ENCODE results near the gene NHSL1. TPM values are rescaled to one million over a fixed set of nuclear protein-coding genes. Genes with fewer than 3 reads are reported as not detected.

Gene NHSL1
- total and polyA plus RNA-seq, 2 donors (not counting 3 experiments of a cell fraction or from before 2014, with no cell fraction given): 24.8 to 55.0 TPM

DNA sequence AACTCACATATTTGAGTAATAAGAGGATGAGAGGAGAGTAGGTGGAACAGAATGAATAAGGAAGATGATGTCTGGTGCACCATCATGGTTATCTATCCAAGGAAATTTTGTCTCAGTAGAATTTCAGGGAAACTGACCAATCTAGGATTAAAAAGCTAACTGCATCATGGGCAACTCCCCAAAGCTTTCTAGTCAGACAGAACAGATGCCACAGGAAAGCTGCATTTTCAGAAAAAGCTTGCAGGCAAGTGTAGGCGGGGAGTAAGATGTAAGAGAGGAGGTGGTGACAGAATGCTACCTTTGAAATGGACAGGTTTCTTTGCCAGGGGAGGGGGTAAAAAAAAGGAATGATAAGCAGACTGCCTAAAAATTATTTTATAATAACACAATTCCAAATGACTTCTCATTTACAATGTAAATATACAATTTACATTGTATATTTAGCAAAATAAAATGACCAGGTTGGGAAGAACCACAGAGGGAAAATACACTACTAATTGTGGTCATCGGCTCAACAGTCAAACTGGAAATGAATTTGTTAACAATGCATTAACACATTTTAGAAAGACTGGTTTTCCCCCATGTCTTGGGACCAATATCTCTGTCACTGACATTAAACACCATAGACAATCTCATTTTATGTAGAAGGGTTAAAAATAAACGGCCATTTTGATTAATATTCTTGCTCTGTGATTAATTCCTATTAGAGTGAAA lies 15.1 kb downstream of the NHSL1 start:
- dilution Hi-C loops (cut with MboI; ENCODE audit: extremely low pct_ligation_motif_present, low sequenced_read_pairs): no loop called here
- intact Hi-C loops (cut with micrococcal nuclease): no loop called here
- Histone ChIP-seq H3K4me1 (ENCODE audit: control insufficient read depth, extremely low read depth, insufficient read depth, low read length) (peaks cover 13% of the 10 kb centered on the region), H3K4me3 (replicated peaks in 1 of 3; ENCODE audit: insufficient read depth in 1 of 3, low read depth in 1 of 3, low read length in 3 of 3) (no peak overlapping the region), H4K20me1 (replicated peaks; ENCODE audit: control insufficient read depth, extremely low read depth, insufficient read depth, low read length) (peaks cover 2% of the 10 kb centered on the region), H3K9ac (replicated peaks; ENCODE audit: extremely low read depth, insufficient read depth, low read length) (no peak overlapping the region), H3K9me3 (replicated peaks; ENCODE audit: control insufficient read depth, insufficient read depth, low read length) (no peaks in the 10 kb centered on the region), H2AFZ (ENCODE audit: low read depth, low read length) (no peak overlapping the region), H3K4me2 (ENCODE audit: insufficient read depth, low read length) (no peak overlapping the region), H3K27ac (ENCODE audit: insufficient read depth, low read depth, low read length) (no peak overlapping the region), H3K36me3 (ENCODE audit: control insufficient read depth in 2 of 2, extremely low read depth in 1 of 2, insufficient read depth in 2 of 2, low read length in 2 of 2) (peaks cover 0 to 7% of the 10 kb centered on the region in 2 experiments), H3K79me2 (ENCODE audit: control insufficient read depth, insufficient read depth, low read length) (peaks cover 38% of the 10 kb centered on the region), H3K9me1 (replicated peaks; ENCODE audit: control insufficient read depth, extremely low read depth, insufficient read depth, low read length) (no peaks in the 10 kb centered on the region), H3K27me3 (ENCODE audit: control insufficient read depth in 2 of 2, insufficient read depth in 2 of 2, low read length in 2 of 2) (no peaks in the 10 kb centered on the region)
- ChIA-PET POLR2A (no interaction called here), CTCF (interaction anchor here (0.9 kb wide), 1 partner anchor 19 kb away, joined by 3 read pairs; no protein-coding TSS in a partner anchor)
- TF ChIP-seq JUN (IDR thresholded peaks at IDR 0.05; ENCODE audit: borderline replicate concordance, insufficient read depth, insufficient read length, low read depth) (no peak), POLR2AphosphoS5 (IDR thresholded peaks at IDR 0.05; ENCODE audit: insufficient read depth, low read depth, low read length) (no peak), MYC (IDR thresholded peaks at IDR 0.05; ENCODE audit: low read depth, low read length) (no peak), EZH2 (IDR thresholded peaks at IDR 0.05; ENCODE audit: borderline replicate concordance, low read depth, low read length, severe bottlenecking) (no peak), GATA2 (IDR thresholded peaks at IDR 0.05; ENCODE audit: insufficient read depth, insufficient read length, low read depth, low read length) (no peak), POLR2A (IDR thresholded peaks at IDR 0.05; ENCODE audit: low read depth, low read length) (no peak), FOS (IDR thresholded peaks at IDR 0.05; ENCODE audit: borderline replicate concordance, insufficient read depth, low read length) (no peak)
- TF ChIP-seq, protein P1, sequence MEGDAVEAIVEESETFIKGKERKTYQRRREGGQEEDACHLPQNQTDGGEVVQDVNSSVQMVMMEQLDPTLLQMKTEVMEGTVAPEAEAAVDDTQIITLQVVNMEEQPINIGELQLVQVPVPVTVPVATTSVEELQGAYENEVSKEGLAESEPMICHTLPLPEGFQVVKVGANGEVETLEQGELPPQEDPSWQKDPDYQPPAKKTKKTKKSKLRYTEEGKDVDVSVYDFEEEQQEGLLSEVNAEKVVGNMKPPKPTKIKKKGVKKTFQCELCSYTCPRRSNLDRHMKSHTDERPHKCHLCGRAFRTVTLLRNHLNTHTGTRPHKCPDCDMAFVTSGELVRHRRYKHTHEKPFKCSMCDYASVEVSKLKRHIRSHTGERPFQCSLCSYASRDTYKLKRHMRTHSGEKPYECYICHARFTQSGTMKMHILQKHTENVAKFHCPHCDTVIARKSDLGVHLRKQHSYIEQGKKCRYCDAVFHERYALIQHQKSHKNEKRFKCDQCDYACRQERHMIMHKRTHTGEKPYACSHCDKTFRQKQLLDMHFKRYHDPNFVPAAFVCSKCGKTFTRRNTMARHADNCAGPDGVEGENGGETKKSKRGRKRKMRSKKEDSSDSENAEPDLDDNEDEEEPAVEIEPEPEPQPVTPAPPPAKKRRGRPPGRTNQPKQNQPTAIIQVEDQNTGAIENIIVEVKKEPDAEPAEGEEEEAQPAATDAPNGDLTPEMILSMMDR (IDR thresholded peaks at IDR 0.05; ENCODE audit: extremely low read depth in 1 of 2, insufficient read depth in 1 of 2, low read depth in 1 of 2, low read length in 2 of 2): no peak
- TF ChIP-seq, protein P2, sequence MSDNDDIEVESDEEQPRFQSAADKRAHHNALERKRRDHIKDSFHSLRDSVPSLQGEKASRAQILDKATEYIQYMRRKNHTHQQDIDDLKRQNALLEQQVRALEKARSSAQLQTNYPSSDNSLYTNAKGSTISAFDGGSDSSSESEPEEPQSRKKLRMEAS (IDR thresholded peaks at IDR 0.05; ENCODE audit: insufficient read depth, insufficient read length): no peak
- FAIRE-seq (no peak), DNase-seq (ENCODE audit: low read depth, low spot score) (no peak)
- BruUV-seq (replicated peaks): no TSS peak

Measured in endothelial cell of umbilical vein (primary cell).